Tibial nerve (tissue), 4 donors: ENCODE measurements around the gene PTGDS. TPM values are rescaled to one million over a fixed set of nuclear protein-coding genes. Genes with fewer than 3 reads are reported as not detected.

Experiments
- DNase-seq, 2 donors: peaks; one replicate each; pipeline ENCODE4 v3.0.0-alpha.2; 2019; ENCODE audit warnings: low spot score in 2 of 2
- H3K27ac ChIP-seq, 4 donors: fragments of 200-600 bp; sonication (generic) in 3 of 4; one replicate each; pipeline ENCODE4 v1.5.1; 2017 to 2019; ENCODE audit warnings: mild to moderate bottlenecking in 1 of 4
- H3K27me3 ChIP-seq, 2 donors: fragments of 200-600 bp; sonication (generic) in 1 of 2; one replicate each; pipeline versions ENCODE4 v1.5.1 to v1.6.0; 2017 to 2019
- H3K36me3 ChIP-seq, 3 donors: fragments of 200-600 bp; sonication (generic); one replicate each; pipeline ENCODE4 v1.5.1; 2018 to 2019
- H3K4me1 ChIP-seq, 4 donors: fragments of 200-600 bp; sonication (generic) in 3 of 4; one replicate each; pipeline ENCODE4 v1.5.1; 2017 to 2019
- H3K4me3 ChIP-seq, 4 donors: fragments of 200-600 bp; sonication (generic) in 3 of 4; one replicate each; pipeline ENCODE4 v1.5.1; 2017 to 2019; ENCODE audit warnings: mild to moderate bottlenecking in 1 of 4, moderate library complexity in 1 of 4
- H3K9me3 ChIP-seq, 4 donors: fragments of 200-600 bp; sonication (generic) in 3 of 4; one replicate each; pipeline ENCODE4 v1.5.1; 2017 to 2019
- CTCF ChIP-seq, 5 experiments: fragments of 200-600 bp in 3 of 5; fragments of 450-650 bp in 2 of 5; sonication (generic) in 3 of 5; IDR thresholded peaks; one replicate each; pipeline ENCODE4 v1.5.1; 2016 to 2019; ENCODE audit warnings: antibody characterized with exemption in 5 of 5, mild to moderate bottlenecking in 3 of 5, moderate library complexity in 2 of 5
- EP300 ChIP-seq, 2 donors: sonication (generic); formaldehyde crosslinking; IDR thresholded peaks; one replicate each; pipeline ENCODE4 v1.6.1; 2017; ENCODE audit warnings: antibody characterized with exemption in 2 of 2, mild to moderate bottlenecking in 1 of 2
- POLR2A ChIP-seq, 2 donors: fragments of 450-650 bp; IDR thresholded peaks; one replicate each; pipeline ENCODE4 v1.6.1; 2017; ENCODE audit warnings: antibody characterized with exemption in 2 of 2, mild to moderate bottlenecking in 2 of 2, moderate library complexity in 2 of 2
- WGBS, 2 donors: methylation state at CpG; one replicate each; pipeline ENCODE4 v1.1.5; 2018; 5-methylcytosine and 5-hydroxymethylcytosine counted together
- total RNA-seq, 4 donors: library from RNA; depleted of rRNA; stranded (reverse); fragments of >200 nt; gene quantifications; one replicate each; pipeline ENCODE4 v1.1.0, GENCODE V29; 2016

PTGDS gene
- total RNA-seq, 4 donors from 2014 or later: 1,059 to 8,972 (median 6,550) TPM

- H3K27ac ChIP-seq: peak overlapping the region; percentile 2 to 70 (median 37)
- no peaks in the 10 kb centered on the region for H3K27me3 ChIP-seq
- TF ChIP-seq CTCF (IDR thresholded peaks at IDR 0.05) (no peak), POLR2A (IDR thresholded peaks at IDR 0.05) (no peak), EP300 (IDR thresholded peaks at IDR 0.05) (no peak)
- WGBS, 2 donors: 53 to 59% methylated on average over 6 to 12 of the region's 17 CpGs
- peaks cover 0 to 57% (median 12%) of the 10 kb centered on the region in 4 donors for H3K4me1 ChIP-seq
- no peaks in the 10 kb centered on the region for H3K9me3 ChIP-seq
- no peak for DNase-seq
- no peak overlapping the region for H3K4me3 ChIP-seq
- H3K36me3 ChIP-seq: no peaks in the 10 kb centered on the region
Observed at GRCh38 chr9:136968333-136969127, 8.8 kb upstream of the PTGDS start.

GRCh38 chr9:136969150-136969549 is 8.2 kb upstream of the PTGDS start:
- peak in 1 of 2 donors; percentile 42 for DNase-seq
- peaks cover 0 to 52% (median 12%) of the 10 kb centered on the region in 4 donors for H3K4me1 ChIP-seq
- H3K9me3 ChIP-seq: no peaks in the 10 kb centered on the region
- no peaks in the 10 kb centered on the region for H3K27me3 ChIP-seq
- 54 to 70% methylated on average over 2 to 17 of the region's 17 CpGs for WGBS, 2 donors
- H3K4me3 ChIP-seq: no peak overlapping the region
- H3K27ac ChIP-seq: peak overlapping the region in 3 of 4 donors; percentile 70 to 71 (median 71)
- TF ChIP-seq POLR2A (IDR thresholded peaks at IDR 0.05) (no peak), CTCF (IDR thresholded peaks at IDR 0.05) (no peak), EP300 (IDR thresholded peaks at IDR 0.05) (peak; percentile 50 to 83)
- no peaks in the 10 kb centered on the region for H3K36me3 ChIP-seq

GRCh38 chr9:136969774-136970173 is 7.5 kb upstream of the PTGDS start:
- no peak for DNase-seq
- 58 to 67% methylated on average over 2 to 3 of the region's 5 CpGs for WGBS, 2 donors
- peak overlapping the region in 3 of 4 donors; percentile 70 to 71 (median 71) for H3K27ac ChIP-seq
- peaks cover 0 to 51% (median 9%) of the 10 kb centered on the region in 4 donors for H3K4me1 ChIP-seq
- H3K36me3 ChIP-seq: no peaks in the 10 kb centered on the region
- no peak for TF ChIP-seq EP300 (IDR thresholded peaks at IDR 0.05)
- TF ChIP-seq CTCF (IDR thresholded peaks at IDR 0.05): no peak
- no peak for TF ChIP-seq POLR2A (IDR thresholded peaks at IDR 0.05)
- no peak overlapping the region for H3K4me3 ChIP-seq
- H3K9me3 ChIP-seq: no peaks in the 10 kb centered on the region
- no peaks in the 10 kb centered on the region for H3K27me3 ChIP-seq

GRCh38 chr9:136970361-136970760 is 6.9 kb upstream of the PTGDS start:
- H3K27me3 ChIP-seq: no peaks in the 10 kb centered on the region
- WGBS, 2 donors: 68 to 80% methylated on average over 4 to 10 of the region's 11 CpGs
- H3K4me3 ChIP-seq: no peak overlapping the region
- peaks cover 0 to 52% (median 9%) of the 10 kb centered on the region in 4 donors for H3K4me1 ChIP-seq
- H3K9me3 ChIP-seq: no peaks in the 10 kb centered on the region
- TF ChIP-seq POLR2A (IDR thresholded peaks at IDR 0.05) (no peak), EP300 (IDR thresholded peaks at IDR 0.05) (no peak), CTCF (IDR thresholded peaks at IDR 0.05) (no peak)
- no peaks in the 10 kb centered on the region for H3K36me3 ChIP-seq
- peak overlapping the region in 1 of 4 donors; percentile 70 for H3K27ac ChIP-seq
- no peak for DNase-seq

- Histone ChIP-seq H3K4me3 (no peak overlapping the region), H3K27me3 (no peaks in the 10 kb centered on the region), H3K4me1 (peaks cover 0 to 56% (median 4%) of the 10 kb centered on the region in 4 donors), H3K9me3 (no peaks in the 10 kb centered on the region), H3K27ac (peak overlapping the region in 1 of 4 donors; percentile 90), H3K36me3 (no peaks in the 10 kb centered on the region)
- TF ChIP-seq CTCF (IDR thresholded peaks at IDR 0.05) (no peak), EP300 (IDR thresholded peaks at IDR 0.05) (no peak), POLR2A (IDR thresholded peaks at IDR 0.05) (no peak)
- 59 to 82% methylated on average over 4 to 12 of the region's 14 CpGs for WGBS, 2 donors
- DNase-seq: no peak
Observed at GRCh38 chr9:136971746-136972145, 5.6 kb upstream of the PTGDS start.
